A549 (cell line): ENCODE measurements around the gene ALG2.

Experiments
- BHLHE40 ChIP-seq: IDR thresholded peaks from 2 replicates; pipeline ENCODE4 v1.6.1; 2012; ENCODE audit warnings: low read depth, low read length, inconsistent platforms
- HEYL ChIP-seq: fragments of 250-450 bp; sonication (Bioruptor Pico); IDR thresholded peaks from 2 replicates; pipeline ENCODE4 v1.8.0; 2021; ENCODE audit warnings: mild to moderate bottlenecking, moderate library complexity
- TF ChIP-seq, protein P1 (sequence below): fragments of >200 bp; sonication (Bioruptor Twin); formaldehyde crosslinking; IDR thresholded peaks from 3 replicates; pipeline ENCODE4 v1.5.1; 2016
- TF ChIP-seq, protein P2 (sequence below): fragments of 200-600 bp; sonication (generic); IDR thresholded peaks from 2 replicates; pipeline ENCODE4 v1.6.1; 2016; ENCODE audit warnings: antibody characterized with exemption, mild to moderate bottlenecking, moderate library complexity
- TF ChIP-seq, protein P3 (sequence below): IDR thresholded peaks from 2 replicates; pipeline ENCODE4 v1.6.1; 2012

DNA sequence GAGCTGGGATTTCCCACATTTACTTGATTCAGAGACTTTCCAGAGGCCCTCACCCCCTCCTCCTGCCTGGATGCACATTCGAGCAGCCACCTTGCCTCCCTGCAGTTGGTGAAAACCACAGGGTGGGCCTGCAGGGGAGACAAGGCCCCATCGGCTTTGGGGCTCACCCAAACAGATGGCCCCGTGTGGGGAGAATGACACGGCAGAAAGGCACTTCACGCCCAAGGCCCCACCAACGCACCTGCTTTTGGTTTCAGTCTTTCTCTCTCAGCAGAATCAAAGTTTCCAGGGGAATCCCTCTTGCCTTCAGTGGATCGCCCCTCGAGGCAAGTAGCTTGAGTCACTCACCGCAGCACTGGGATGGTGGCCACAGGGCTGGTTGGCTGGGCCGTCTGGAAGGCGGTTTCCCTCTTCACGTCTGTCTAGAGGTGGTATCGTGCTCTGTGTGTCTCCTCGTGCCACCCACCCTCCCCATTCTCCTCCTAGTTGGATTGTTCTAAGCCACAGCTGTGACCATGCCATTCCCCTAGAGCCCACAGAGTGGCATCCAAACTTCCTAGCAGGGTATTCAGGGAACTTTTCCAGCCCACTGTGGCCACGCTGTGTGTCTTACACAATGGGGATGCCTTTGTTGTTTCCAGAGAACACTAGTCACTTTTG lies 32.2 kb upstream of the ALG2 start:
- TF ChIP-seq, protein P1, sequence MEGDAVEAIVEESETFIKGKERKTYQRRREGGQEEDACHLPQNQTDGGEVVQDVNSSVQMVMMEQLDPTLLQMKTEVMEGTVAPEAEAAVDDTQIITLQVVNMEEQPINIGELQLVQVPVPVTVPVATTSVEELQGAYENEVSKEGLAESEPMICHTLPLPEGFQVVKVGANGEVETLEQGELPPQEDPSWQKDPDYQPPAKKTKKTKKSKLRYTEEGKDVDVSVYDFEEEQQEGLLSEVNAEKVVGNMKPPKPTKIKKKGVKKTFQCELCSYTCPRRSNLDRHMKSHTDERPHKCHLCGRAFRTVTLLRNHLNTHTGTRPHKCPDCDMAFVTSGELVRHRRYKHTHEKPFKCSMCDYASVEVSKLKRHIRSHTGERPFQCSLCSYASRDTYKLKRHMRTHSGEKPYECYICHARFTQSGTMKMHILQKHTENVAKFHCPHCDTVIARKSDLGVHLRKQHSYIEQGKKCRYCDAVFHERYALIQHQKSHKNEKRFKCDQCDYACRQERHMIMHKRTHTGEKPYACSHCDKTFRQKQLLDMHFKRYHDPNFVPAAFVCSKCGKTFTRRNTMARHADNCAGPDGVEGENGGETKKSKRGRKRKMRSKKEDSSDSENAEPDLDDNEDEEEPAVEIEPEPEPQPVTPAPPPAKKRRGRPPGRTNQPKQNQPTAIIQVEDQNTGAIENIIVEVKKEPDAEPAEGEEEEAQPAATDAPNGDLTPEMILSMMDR = no peak
- TF ChIP-seq, protein P2, sequence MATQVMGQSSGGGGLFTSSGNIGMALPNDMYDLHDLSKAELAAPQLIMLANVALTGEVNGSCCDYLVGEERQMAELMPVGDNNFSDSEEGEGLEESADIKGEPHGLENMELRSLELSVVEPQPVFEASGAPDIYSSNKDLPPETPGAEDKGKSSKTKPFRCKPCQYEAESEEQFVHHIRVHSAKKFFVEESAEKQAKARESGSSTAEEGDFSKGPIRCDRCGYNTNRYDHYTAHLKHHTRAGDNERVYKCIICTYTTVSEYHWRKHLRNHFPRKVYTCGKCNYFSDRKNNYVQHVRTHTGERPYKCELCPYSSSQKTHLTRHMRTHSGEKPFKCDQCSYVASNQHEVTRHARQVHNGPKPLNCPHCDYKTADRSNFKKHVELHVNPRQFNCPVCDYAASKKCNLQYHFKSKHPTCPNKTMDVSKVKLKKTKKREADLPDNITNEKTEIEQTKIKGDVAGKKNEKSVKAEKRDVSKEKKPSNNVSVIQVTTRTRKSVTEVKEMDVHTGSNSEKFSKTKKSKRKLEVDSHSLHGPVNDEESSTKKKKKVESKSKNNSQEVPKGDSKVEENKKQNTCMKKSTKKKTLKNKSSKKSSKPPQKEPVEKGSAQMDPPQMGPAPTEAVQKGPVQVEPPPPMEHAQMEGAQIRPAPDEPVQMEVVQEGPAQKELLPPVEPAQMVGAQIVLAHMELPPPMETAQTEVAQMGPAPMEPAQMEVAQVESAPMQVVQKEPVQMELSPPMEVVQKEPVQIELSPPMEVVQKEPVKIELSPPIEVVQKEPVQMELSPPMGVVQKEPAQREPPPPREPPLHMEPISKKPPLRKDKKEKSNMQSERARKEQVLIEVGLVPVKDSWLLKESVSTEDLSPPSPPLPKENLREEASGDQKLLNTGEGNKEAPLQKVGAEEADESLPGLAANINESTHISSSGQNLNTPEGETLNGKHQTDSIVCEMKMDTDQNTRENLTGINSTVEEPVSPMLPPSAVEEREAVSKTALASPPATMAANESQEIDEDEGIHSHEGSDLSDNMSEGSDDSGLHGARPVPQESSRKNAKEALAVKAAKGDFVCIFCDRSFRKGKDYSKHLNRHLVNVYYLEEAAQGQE = no peak
- TF ChIP-seq HEYL (no peak), BHLHE40 (no peak)
- TF ChIP-seq, protein P3, sequence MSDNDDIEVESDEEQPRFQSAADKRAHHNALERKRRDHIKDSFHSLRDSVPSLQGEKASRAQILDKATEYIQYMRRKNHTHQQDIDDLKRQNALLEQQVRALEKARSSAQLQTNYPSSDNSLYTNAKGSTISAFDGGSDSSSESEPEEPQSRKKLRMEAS = no peak
